GM10266 (cell line): ENCODE results near the gene NELFCD.

Experiments
- DNase-seq: peaks from one replicate; pipeline ENCODE4 v3.0.0; 2012; ENCODE audit errors: extremely low spot score
- CTCF ChIP-seq: IDR thresholded peaks from 2 replicates; pipeline ENCODE4 v1.5.1; 2012; ENCODE audit warnings: mild to moderate bottlenecking, low read depth; ENCODE audit not compliant: control insufficient read depth, insufficient read depth; ENCODE audit errors: missing control alignments

The NELFCD gene

GRCh38 chr20:59003836-59004492 is 22.9 kb downstream of the NELFCD start:
- peak; percentile 38 for DNase-seq
- TF ChIP-seq CTCF, result no peak

GRCh38 chr20:59004493-59004762 is 23.4 kb downstream of the NELFCD start:
- DNase-seq, result no peak
- TF ChIP-seq CTCF, result no peak

GRCh38 chr20:59004763-59005522 is 23.9 kb downstream of the NELFCD start:
- no peak for TF ChIP-seq CTCF
- DNase-seq, result peak; percentile 86

GRCh38 chr20:59005523-59006166 is 24.6 kb downstream of the NELFCD start:
- no peak for DNase-seq
- TF ChIP-seq CTCF, result no peak

GRCh38 chr20:59006167-59006863 is 25.3 kb downstream of the NELFCD start:
- peak; percentile 44 for DNase-seq
- TF ChIP-seq CTCF, result no peak

GRCh38 chr20:59006864-59007664 is 26.0 kb downstream of the NELFCD start, which contains the start of gene CTSZ:
Gene CTSZ (minus strand): TSS chr20:59007254. CDS start chr20:59007128, 126 bp downstream.
- peak; percentile 88 for DNase-seq
- TF ChIP-seq CTCF, result no peak
